Non-pigmented ciliary epithelial cell (primary cell): Measurements from ENCODE around the gene SLC30A5.
"Not testable (repeated sequence)": the region's sequence is repeated elsewhere in the genome, so short reads cannot be mapped to it uniquely, and the experiment has no call there.

Source experiments
- DNase-seq: peaks from one replicate; pipeline ENCODE4 v3.0.0-alpha.2; 2010; ENCODE audit warnings: low read depth

The SLC30A5 gene

GRCh38 chr5:69105996-69106906 lies 12.4 kb downstream of the SLC30A5 start:
- no peak for DNase-seq

GRCh38 chr5:69108367-69108766 lies 14.6 kb downstream of the SLC30A5 start:
- DNase-seq, result not testable (repeated sequence)

- DNase-seq, result no peak
These were observed 20.0 kb downstream of the SLC30A5 start for GRCh38 chr5:69113851-69114250.

DNA sequence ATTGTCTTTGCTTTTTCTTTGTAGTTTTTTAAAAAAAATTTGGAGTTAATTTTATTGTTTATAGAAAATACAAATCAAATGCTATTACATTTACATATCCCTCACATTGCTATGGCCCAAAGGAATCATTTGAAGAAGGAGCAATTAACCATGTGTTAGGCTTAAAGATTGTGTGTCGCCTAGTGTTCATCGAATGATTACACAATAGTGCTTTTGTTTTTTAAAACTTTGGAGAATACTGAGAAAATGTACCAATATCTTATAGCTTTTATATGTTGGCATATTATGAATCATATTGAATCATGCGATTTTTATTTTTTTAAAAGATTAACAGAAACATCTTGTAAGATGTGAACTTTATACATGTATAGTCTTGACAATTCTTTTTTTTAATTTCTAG lies 21.7 kb downstream of the SLC30A5 start:
- DNase-seq, result no peak

- DNase-seq, result peak; percentile 60
These were observed 35.6 kb downstream of the SLC30A5 start for GRCh38 chr5:69129413-69129812.

DNA sequence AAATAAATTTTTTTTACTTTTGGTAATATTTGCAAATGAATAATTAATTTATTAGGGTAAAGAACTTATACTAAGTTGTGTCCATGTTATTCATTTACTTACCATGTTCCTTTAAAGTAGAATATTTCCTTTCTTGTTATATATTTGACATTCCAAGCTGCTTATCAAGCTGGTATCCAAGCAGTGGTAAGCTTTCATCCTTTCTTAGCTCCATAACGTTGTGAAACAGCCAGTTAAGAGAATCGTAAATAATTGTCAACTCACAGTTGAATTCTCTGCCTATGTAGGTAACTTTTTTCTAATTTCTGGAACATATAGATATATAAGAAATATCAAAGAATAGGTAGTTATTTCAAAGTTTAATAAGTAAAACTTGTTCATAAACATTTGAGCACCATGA lies 36.4 kb downstream of the SLC30A5 start:
- DNase-seq, result no peak

DNA sequence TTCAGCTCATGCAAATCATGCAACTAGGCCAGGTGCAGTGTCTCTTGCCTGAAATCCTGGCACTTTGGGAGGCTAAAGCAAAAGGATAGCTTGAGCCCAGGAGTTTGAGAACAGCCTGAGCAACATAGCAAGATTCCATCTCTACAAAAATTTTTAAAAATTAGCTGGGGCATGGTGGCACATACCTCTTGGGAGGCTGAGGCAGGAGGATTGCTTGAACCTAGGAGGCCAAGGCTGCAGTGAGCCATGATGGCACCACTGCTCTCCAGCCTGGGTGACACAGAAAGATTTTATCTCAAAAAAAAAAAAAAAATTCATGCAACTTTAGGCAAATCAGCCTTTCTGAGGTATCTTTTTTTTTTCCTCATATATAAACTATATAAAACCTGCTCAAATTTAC lies 37.5 kb downstream of the SLC30A5 start:
- no peak for DNase-seq

DNA sequence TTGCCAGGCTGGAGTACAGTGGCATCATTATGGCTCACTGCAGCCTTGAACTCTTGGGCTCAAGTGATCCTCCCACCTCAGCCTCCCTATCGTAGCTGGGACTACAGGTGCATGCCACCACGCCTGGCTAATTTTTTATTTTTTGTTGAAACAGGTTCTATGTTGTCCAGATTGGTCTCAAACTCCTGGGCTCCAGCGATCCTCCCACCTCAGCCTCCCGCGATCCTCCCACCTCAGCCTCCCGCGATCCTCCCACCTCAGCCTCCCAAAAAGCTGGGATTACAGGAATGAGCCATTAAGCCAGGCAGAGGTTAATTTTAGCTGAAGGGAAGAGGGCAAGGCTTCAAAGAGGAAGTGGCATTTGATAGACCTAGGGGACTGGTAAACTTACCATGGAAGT lies 40.3 kb downstream of the SLC30A5 start:
- no peak for DNase-seq

GRCh38 chr5:69136293-69136692 lies 42.5 kb downstream of the SLC30A5 start:
- DNase-seq, result no peak

DNA sequence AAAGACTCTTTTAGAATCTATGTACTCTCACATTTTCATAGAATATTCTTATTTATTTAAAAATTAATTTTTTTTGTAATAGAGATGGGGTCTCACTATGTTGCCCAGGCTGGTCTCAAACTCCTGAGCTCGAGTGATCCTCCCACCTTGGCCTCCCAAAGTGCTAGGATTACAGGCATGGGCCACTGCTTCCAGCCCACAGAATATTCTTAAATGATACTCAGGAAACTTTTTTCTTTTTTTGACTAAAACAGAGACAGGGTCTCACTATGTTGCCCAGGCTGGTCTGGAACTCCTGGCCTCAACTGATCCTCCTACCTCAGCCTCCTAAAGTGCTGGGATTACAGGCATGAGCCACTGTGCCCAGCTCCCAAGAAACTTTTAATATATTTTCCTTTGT lies 43.4 kb downstream of the SLC30A5 start:
- DNase-seq, result not testable (repeated sequence)

GRCh38 chr5:69137807-69138206 lies 44.0 kb downstream of the SLC30A5 start:
- DNase-seq, result no peak

GRCh38 chr5:69138766-69139165 lies 45.0 kb downstream of the SLC30A5 start:
- DNase-seq, result no peak

- not testable (repeated sequence) for DNase-seq
These were observed 46.4 kb downstream of the SLC30A5 start for GRCh38 chr5:69140239-69140638.

- DNase-seq, result no peak
These were observed 47.0 kb downstream of the SLC30A5 start for GRCh38 chr5:69140827-69141226.

DNA sequence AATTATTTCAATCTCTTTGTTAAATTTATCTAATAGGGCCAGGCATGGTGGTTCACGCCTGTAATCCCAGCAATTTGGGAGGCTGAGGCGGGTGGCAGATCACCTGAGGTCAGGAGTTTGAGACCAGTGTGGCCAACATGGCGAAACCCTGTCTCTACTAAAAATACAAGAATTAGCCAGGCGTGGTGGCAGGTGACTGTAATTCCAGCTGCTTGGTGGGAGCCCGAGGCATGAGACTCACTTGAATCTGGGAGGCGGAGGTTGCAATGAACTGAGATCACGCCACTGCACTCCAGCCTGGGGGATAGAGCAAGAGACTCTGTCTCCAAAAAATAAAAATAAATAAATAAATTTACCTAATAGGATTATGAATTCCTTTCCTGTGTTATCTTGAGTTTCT lies 54.8 kb downstream of the SLC30A5 start:
- not testable (repeated sequence) for DNase-seq

- no peak for DNase-seq
These were observed 55.3 kb downstream of the SLC30A5 start for GRCh38 chr5:69148981-69149675.

DNA sequence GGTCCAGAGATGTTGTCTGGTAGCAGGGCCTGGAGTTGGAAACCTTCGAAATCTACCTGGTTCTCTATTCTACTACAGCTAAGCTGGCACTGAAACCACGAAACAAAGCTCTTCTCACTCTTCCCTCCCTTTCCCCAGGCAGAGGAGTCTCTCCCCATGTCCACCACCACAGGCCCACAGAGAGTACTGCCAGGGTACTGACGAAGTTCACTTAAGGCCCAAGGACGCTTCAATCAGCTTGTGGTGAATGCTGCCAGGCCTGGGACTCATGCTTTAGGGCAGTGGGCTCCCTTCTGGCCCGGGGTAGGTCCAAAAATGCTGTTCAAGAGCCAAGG lies 55.8 kb downstream of the SLC30A5 start:
- no peak for DNase-seq

- DNase-seq, result no peak
These were observed 58.9 kb downstream of the SLC30A5 start for GRCh38 chr5:69152731-69153130.

- DNase-seq, result no peak
These were observed 62.6 kb downstream of the SLC30A5 start for GRCh38 chr5:69156456-69156855.

- DNase-seq, result no peak
These were observed 64.2 kb downstream of the SLC30A5 start for GRCh38 chr5:69158039-69158438.

GRCh38 chr5:69160651-69161050 lies 66.8 kb downstream of the SLC30A5 start:
- no peak for DNase-seq

DNA sequence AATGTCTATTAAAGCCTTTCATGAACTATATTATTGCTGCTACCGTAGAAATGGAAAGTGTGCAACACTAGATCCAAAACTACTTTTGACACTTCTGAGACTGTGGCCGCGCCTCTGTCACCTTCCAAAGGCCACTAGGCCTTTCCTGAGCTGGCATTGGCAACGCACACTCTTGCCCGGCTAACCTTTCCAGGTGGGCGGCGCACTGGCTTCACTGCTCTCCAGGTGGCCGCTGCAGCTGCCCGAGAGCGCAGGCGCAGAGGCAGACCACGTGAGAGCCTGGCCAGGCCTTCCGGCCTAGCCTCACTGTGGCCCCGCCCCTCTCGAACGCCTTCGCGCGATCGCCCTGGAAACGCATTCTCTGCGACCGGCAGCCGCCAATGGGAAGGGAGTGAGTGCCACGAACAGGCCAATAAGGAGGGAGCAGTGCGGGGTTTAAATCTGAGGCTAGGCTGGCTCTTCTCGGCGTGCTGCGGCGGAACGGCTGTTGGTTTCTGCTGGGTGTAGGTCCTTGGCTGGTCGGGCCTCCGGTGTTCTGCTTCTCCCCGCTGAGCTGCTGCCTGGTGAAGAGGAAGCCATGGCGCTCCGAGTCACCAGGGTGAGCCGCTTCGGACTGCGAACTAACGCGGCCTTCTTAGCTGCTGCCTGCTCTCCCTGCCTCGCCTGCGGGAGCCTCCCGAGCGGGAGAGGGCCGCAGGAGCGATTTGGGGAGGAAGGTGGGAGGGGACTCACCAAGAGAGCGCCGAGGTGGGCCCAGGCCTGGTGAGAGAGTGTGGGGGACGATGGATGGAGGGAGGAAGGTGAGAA lies 73.1 kb downstream of the SLC30A5 start, which contains the start of gene CCNB1:
CCNB1 (plus strand) TSS at position 465 of the 807 bp plus-strand sequence; CDS start at position 578, 113 bp downstream.
- DNase-seq, result peak; percentile 84

- no peak for DNase-seq
These were observed 73.7 kb downstream of the SLC30A5 start for GRCh38 chr5:69167493-69167855.
